Bronchial epithelial cell (primary cell): ENCODE measurements around the gene KCNH4. TPM values are rescaled to one million over a fixed set of nuclear protein-coding genes. Genes with fewer than 3 reads are reported as not detected.

ENCODE experiments used
- DNase-seq: peaks from one replicate; pipeline ENCODE4 v3.0.0-alpha.2; 2010; ENCODE audit warnings: low read depth
- FAIRE-seq: peaks from 2 replicates; lab custom pipeline; 2011; peaks lifted over from hg19 to GRCh38; lab: Jason Lieb, UNC
- H3K27me3 ChIP-seq: 2 replicates; pipeline ENCODE4 v1.5.1; 2011; ENCODE audit warnings: low read length; ENCODE audit not compliant: control insufficient read depth, insufficient read depth
- H3K36me3 ChIP-seq: 2 replicates; pipeline ENCODE4 v1.5.1; 2011; ENCODE audit warnings: low read length; ENCODE audit not compliant: control insufficient read depth, insufficient read depth
- H3K4me3 ChIP-seq: 2 replicates; pipeline ENCODE4 v1.5.1; 2011; ENCODE audit warnings: mild to moderate bottlenecking, low read depth, low read length, control low read depth
- total RNA-seq: library from RNA; depleted of rRNA; stranded (reverse); fragments of >200 nt; gene quantifications from 2 replicates; pipeline ENCODE4 v1.2.1, GENCODE V29; 2014
- TF ChIP-seq, protein P1 (sequence below): IDR thresholded peaks from 2 replicates; pipeline ENCODE4 v1.5.1; 2011; ENCODE audit warnings: mild to moderate bottlenecking, moderate library complexity, low read length, control low read depth, inconsistent platforms; ENCODE audit not compliant: insufficient read depth, severe bottlenecking

The KCNH4 gene
- total RNA-seq, 1 donor from 2014 or later: not detected

GRCh38 chr17:42199416-42200011, 18.6 kb upstream of the KCNH4 start:
- peaks cover 4% of the 10 kb centered on the region for H3K36me3 ChIP-seq
- DNase-seq (no peak), FAIRE-seq (no peak)
- H3K4me3 ChIP-seq: no peak overlapping the region
- no peaks in the 10 kb centered on the region for H3K27me3 ChIP-seq
- TF ChIP-seq, protein P1, sequence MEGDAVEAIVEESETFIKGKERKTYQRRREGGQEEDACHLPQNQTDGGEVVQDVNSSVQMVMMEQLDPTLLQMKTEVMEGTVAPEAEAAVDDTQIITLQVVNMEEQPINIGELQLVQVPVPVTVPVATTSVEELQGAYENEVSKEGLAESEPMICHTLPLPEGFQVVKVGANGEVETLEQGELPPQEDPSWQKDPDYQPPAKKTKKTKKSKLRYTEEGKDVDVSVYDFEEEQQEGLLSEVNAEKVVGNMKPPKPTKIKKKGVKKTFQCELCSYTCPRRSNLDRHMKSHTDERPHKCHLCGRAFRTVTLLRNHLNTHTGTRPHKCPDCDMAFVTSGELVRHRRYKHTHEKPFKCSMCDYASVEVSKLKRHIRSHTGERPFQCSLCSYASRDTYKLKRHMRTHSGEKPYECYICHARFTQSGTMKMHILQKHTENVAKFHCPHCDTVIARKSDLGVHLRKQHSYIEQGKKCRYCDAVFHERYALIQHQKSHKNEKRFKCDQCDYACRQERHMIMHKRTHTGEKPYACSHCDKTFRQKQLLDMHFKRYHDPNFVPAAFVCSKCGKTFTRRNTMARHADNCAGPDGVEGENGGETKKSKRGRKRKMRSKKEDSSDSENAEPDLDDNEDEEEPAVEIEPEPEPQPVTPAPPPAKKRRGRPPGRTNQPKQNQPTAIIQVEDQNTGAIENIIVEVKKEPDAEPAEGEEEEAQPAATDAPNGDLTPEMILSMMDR: no peak

DNA sequence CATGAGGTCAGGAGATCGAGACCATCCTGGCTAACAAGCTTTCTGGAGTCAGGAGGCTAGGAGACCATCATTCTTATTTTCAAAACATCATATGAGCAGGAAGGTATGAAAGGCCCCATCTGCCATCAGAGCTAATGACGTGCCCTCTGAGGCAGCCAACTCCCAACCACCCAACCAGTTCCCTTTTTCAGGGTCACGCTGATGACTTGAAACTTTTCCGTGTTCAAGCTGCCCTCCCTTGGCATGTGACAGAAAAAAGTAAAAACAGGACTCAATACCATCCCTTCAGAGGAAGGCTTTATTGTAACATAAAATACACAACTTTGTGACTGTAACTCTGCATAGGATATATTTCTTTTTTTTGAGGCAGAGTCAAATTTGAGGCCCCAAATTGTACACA, 18.0 kb upstream of the KCNH4 start:
- FAIRE-seq: no peak
- DNase-seq: no peak
- TF ChIP-seq, protein P1: no peak
- peaks cover 2% of the 10 kb centered on the region for H3K36me3 ChIP-seq
- no peaks in the 10 kb centered on the region for H3K27me3 ChIP-seq
- H3K4me3 ChIP-seq: no peak overlapping the region

DNA sequence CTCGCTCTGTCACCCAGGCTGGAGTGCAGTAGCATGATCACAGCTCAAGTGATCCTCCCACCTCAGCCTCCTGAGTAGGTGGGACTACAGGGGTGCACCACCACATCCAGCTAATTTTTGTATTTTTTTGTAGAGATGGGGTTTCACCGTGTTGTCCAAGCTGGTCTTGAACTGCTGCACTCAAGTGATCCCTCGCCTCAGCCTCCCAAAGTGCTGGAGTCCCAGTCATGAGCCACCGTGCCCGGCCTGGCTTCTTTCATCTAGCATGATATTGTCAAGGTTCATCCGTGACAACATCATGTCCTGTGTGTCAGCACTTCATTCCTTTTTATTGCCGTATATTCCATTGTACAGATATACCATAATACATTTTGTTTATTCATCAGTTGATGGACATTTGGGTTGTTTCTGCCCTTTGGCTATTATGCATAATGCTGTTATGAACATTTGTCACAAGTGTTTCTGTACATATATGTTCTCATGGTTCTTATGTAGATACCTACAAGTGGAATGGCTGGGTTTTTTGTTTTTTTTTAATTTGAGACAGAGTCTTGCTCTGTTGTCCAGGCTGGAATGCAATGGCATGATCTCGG, 16.7 kb upstream of the KCNH4 start:
- Histone ChIP-seq H3K4me3 (no peak overlapping the region), H3K36me3 (peaks cover 1% of the 10 kb centered on the region), H3K27me3 (no peaks in the 10 kb centered on the region)
- TF ChIP-seq, protein P1: no peak
- FAIRE-seq (no peak), DNase-seq (no peak)

- peak within 1 kb of the TSS; percentile 84 for H3K4me3 ChIP-seq
- no peak for FAIRE-seq
- TF ChIP-seq, protein P1: no peak
- H3K36me3 ChIP-seq: no peaks in the 10 kb centered on the region
- peak; percentile 69 for DNase-seq
- no peaks in the 10 kb centered on the region for H3K27me3 ChIP-seq
These were observed 13.3 kb upstream of the KCNH4 start, which contains the start of gene GHDC for GRCh38 chr17:42193969-42194899. Gene GHDC, minus strand, starts transcription at chr17:42194494. Its CDS starts 913 bp downstream, at chr17:42193581.

GRCh38 chr17:42193216-42193968, 12.4 kb upstream of the KCNH4 start:
- H3K36me3 ChIP-seq: no peaks in the 10 kb centered on the region
- no peaks in the 10 kb centered on the region for H3K27me3 ChIP-seq
- TF ChIP-seq, protein P1: no peak
- FAIRE-seq (no peak), DNase-seq (no peak)
- no peak overlapping the region for H3K4me3 ChIP-seq
